Spleen (tissue), 11 donors: ENCODE measurements around the gene NAA80. TPM values are rescaled to one million over a fixed set of nuclear protein-coding genes. Genes with fewer than 3 reads are reported as not detected.

Source experiments
- DNase-seq: peaks from one replicate; pipeline ENCODE4 v3.0.0-alpha.2; 2020
- H3K27ac ChIP-seq, 8 donors: fragments of 200-600 bp; sonication (generic) in 7 of 8; 1 replicate in 4 of 8; 2 replicates in 4 of 8; pipeline versions ENCODE4 v1.5.0 to v1.8.0; 2016 to 2021; ENCODE audit warnings: inconsistent platforms in 4 of 8, mild to moderate bottlenecking in 4 of 8, moderate library complexity in 1 of 8
- H3K27me3 ChIP-seq, 7 donors: fragments of 200-600 bp; sonication (generic) in 6 of 7; replicated peaks in 1 of 7; 1 replicate in 4 of 7; 2 replicates in 3 of 7; pipeline versions ENCODE4 v1.5.0 to v1.8.0; 2016 to 2021; ENCODE audit warnings: inconsistent platforms in 3 of 7, mild to moderate bottlenecking in 1 of 7
- H3K36me3 ChIP-seq, 6 donors: fragments of 200-600 bp; sonication (generic) in 5 of 6; 1 replicate in 4 of 6; 2 replicates in 2 of 6; pipeline versions ENCODE4 v1.5.0 to v1.8.0; 2016 to 2021; ENCODE audit warnings: inconsistent platforms in 2 of 6
- H3K4me1 ChIP-seq, 6 donors: fragments of 200-600 bp; sonication (generic) in 5 of 6; 1 replicate in 3 of 6; 2 replicates in 3 of 6; pipeline versions ENCODE4 v1.5.0 to v1.8.0; 2016 to 2021; ENCODE audit warnings: inconsistent platforms in 3 of 6
- H3K4me3 ChIP-seq, 8 donors: fragments of 200-600 bp; sonication (generic) in 7 of 8; 1 replicate in 4 of 8; 2 replicates in 4 of 8; pipeline versions ENCODE4 v1.5.0 to v1.8.0; 2016 to 2021; ENCODE audit warnings: inconsistent platforms in 4 of 8, mild to moderate bottlenecking in 4 of 8, moderate library complexity in 2 of 8
- H3K9me3 ChIP-seq, 8 donors: fragments of 200-600 bp; sonication (generic) in 7 of 8; 1 replicate in 4 of 8; 2 replicates in 4 of 8; pipeline versions ENCODE4 v1.5.0 to v1.8.0; 2016 to 2021; ENCODE audit warnings: inconsistent platforms in 4 of 8
- CTCF ChIP-seq, 11 experiments: fragments of 200-600 bp in 7 of 11; fragments of 450-650 bp in 4 of 11; sonication (generic) in 4 of 11; IDR thresholded peaks in 8 of 11; conservative IDR thresholded peaks in 3 of 11; 1 replicate in 7 of 11; 2 replicates in 4 of 11; pipeline versions ENCODE4 v1.4.0 to v1.8.0; 2016 to 2021; ENCODE audit warnings: antibody characterized with exemption in 11 of 11, inconsistent platforms in 4 of 11, mild to moderate bottlenecking in 1 of 11
- POLR2A ChIP-seq, 3 donors: fragments of 450-650 bp; IDR thresholded peaks; one replicate each; pipeline ENCODE4 v1.5.1; 2017; ENCODE audit warnings: antibody characterized with exemption in 3 of 3, mild to moderate bottlenecking in 1 of 3
- POLR2AphosphoS5 ChIP-seq, 3 donors: sonication (generic); formaldehyde crosslinking; IDR thresholded peaks; one replicate each; pipeline ENCODE4 v1.5.1; 2017; ENCODE audit warnings: antibody characterized with exemption in 3 of 3
- WGBS, 5 donors: extraction: QIAGEN DNeasy Blood & Tissue Kit in 3 of 5; methylation state at CpG; one replicate each; pipeline versions ENCODE4 v1.1.5 to v1.1.7; 2013 to 2018; 5-methylcytosine and 5-hydroxymethylcytosine counted together
- intact Hi-C: fragments of 100-400 bp; cut with DNase I; formaldehyde crosslinking; loops from one replicate; pipeline ENCODE4 v1.15.0; 2023; ENCODE audit warnings: low total_unique reads
- polyA plus RNA-seq, 3 donors: library from polyadenylated mRNA; stranded (reverse); fragments of 200-250 nt; gene quantifications; one replicate each; pipeline ENCODE4 v1.2.1, GENCODE V29; 2013
- total RNA-seq, 7 donors: library from RNA; depleted of rRNA in 3 of 7; stranded (reverse); fragments of >200 nt in 3 of 7; fragmentation: NEBNext Ultra II Directional in 4 of 7; extraction: Animal tissue kit (Norgen Biotek cat#: 25700) in 4 of 7; gene quantifications; one replicate each; pipeline versions ENCODE4 v1.1.0 to v1.2.1, GENCODE V29; 2016 to 2021
- donor health status: healthy with polysubstance abuse.
- donor health status: DM: no; HTN: no; CAD: no; lungs with moderate emphysema.
- donor health status: DM: no; HTN: no; CAD: no.
- donor health status: Bipolar disorder and iron deficiency.
- donor health status: healthy.
- donor health status: DM: no; HTN: no; CAD: no.
- donor health status: DM: yes; HTN: yes; CAD: no.

The NAA80 gene
- total and polyA plus RNA-seq, 10 donors, result 7.8 to 15.5 (median 12.8) TPM

- H3K4me1 ChIP-seq, result peaks cover 25 to 55% (median 40%) of the 10 kb centered on the region in 6 donors
- no peaks in the 10 kb centered on the region for H3K27me3 ChIP-seq
- no peak for DNase-seq
- H3K36me3 ChIP-seq, result peaks cover 0 to 26% (median 12%) of the 10 kb centered on the region in 6 donors
- WGBS, 5 donors, result 78 to 93% (median 89%) methylated on average over 4 of the region's 4 CpGs
- TF ChIP-seq CTCF (IDR thresholded peaks at IDR 0.05 in 8 of 11, conservative IDR thresholded peaks at IDR 0.05 in 3 of 11) (no peak), POLR2AphosphoS5 (IDR thresholded peaks at IDR 0.05) (no peak), POLR2A (IDR thresholded peaks at IDR 0.05) (no peak)
- intact Hi-C loops, result no loop called here
- H3K27ac ChIP-seq, result no peak overlapping the region
- no peaks in the 10 kb centered on the region for H3K9me3 ChIP-seq
- no peak overlapping the region for H3K4me3 ChIP-seq
Observed at GRCh38 chr3:50294089-50294488, 5.1 kb downstream of the NAA80 start.

GRCh38 chr3:50293079-50293801 lies 6.0 kb downstream of the NAA80 start:
- Histone ChIP-seq H3K27me3 (no peaks in the 10 kb centered on the region), H3K27ac (peak overlapping the region; percentile 45 to 88 (median 77)), H3K9me3 (no peaks in the 10 kb centered on the region), H3K4me3 (peak overlapping the region in 3 of 8 donors; percentile 96 to 100 (median 98)), H3K36me3 (peaks cover 0 to 35% (median 21%) of the 10 kb centered on the region in 6 donors), H3K4me1 (peaks cover 17 to 46% (median 33%) of the 10 kb centered on the region in 6 donors)
- TF ChIP-seq POLR2A (IDR thresholded peaks at IDR 0.05), result no peak
- peak in 1 of 3 donors; percentile 17 for TF ChIP-seq POLR2AphosphoS5 (IDR thresholded peaks at IDR 0.05)
- intact Hi-C loops, result no loop called here
- DNase-seq, result peak; percentile 86
- 71 to 86% (median 84%) methylated on average over 10 to 12 of the region's 12 CpGs for WGBS, 5 donors

- Histone ChIP-seq H3K4me3 (peak within 1 kb of the TSS; percentile 89 to 100 (median 98)), H3K4me1 (peaks cover 13 to 38% (median 27%) of the 10 kb centered on the region in 6 donors), H3K27me3 (no peaks in the 10 kb centered on the region), H3K9me3 (no peaks in the 10 kb centered on the region), H3K36me3 (peaks cover 0 to 43% (median 29%) of the 10 kb centered on the region in 6 donors), H3K27ac (peak within 1 kb of the TSS; percentile 67 to 88 (median 79))
- 1 to 11% (median 2%) methylated on average over 9 to 67 of the region's 67 CpGs for WGBS, 5 donors
- intact Hi-C loops, result no loop called here
- peak in 1 of 3 donors; percentile 14 for TF ChIP-seq POLR2A (IDR thresholded peaks at IDR 0.05)
- TF ChIP-seq CTCF (IDR thresholded peaks at IDR 0.05 in 8 of 11, conservative IDR thresholded peaks at IDR 0.05 in 3 of 11), result peak in 4 of 11 experiments; percentile 17 to 35 (median 24)
- TF ChIP-seq POLR2AphosphoS5 (IDR thresholded peaks at IDR 0.05), result peak; percentile 90 to 96 (median 91)
- peak; percentile 99 for DNase-seq
Observed at GRCh38 chr3:50292159-50293078, 6.8 kb downstream of the NAA80 start, which contains the start of gene IFRD2. IFRD2 (minus strand) TSS chr3:50292429; CDS start chr3:50292274, 155 bp downstream.

GRCh38 chr3:50290161-50290641 lies 9.0 kb downstream of the NAA80 start:
- intact Hi-C loops, result no loop called here
- Histone ChIP-seq H3K4me3 (no peak overlapping the region), H3K27me3 (no peaks in the 10 kb centered on the region), H3K4me1 (peaks cover 13 to 33% (median 24%) of the 10 kb centered on the region in 6 donors), H3K9me3 (no peaks in the 10 kb centered on the region), H3K27ac (no peak overlapping the region), H3K36me3 (peaks cover 0 to 48% (median 40%) of the 10 kb centered on the region in 6 donors)
- peak; percentile 82 for DNase-seq
- 89 to 97% (median 95%) methylated on average over 15 to 16 of the region's 16 CpGs for WGBS, 5 donors
- TF ChIP-seq CTCF (IDR thresholded peaks at IDR 0.05 in 8 of 11, conservative IDR thresholded peaks at IDR 0.05 in 3 of 11) (no peak), POLR2A (IDR thresholded peaks at IDR 0.05) (no peak), POLR2AphosphoS5 (IDR thresholded peaks at IDR 0.05) (no peak)
